Subcutaneous adipose tissue (tissue), 4 donors: ENCODE measurements around the gene ASB11. TPM values are rescaled to one million over a fixed set of nuclear protein-coding genes. Genes with fewer than 3 reads are reported as not detected.

Source experiments
- total RNA-seq, 4 donors: library from RNA; depleted of rRNA; stranded (reverse); fragments of >200 nt; gene quantifications; one replicate each; pipeline ENCODE4 v1.1.0, GENCODE V29; 2016
- TF ChIP-seq, protein P1 (sequence below): fragments of 450-650 bp; IDR thresholded peaks from one replicate; pipeline ENCODE4 v1.5.1; 2016; ENCODE audit warnings: low read depth, mild to moderate bottlenecking, control low read depth, antibody characterized with exemption, moderate library complexity

ASB11 gene
- total RNA-seq, 4 donors from 2014 or later: 0.33 TPM; not detected in 3

DNA sequence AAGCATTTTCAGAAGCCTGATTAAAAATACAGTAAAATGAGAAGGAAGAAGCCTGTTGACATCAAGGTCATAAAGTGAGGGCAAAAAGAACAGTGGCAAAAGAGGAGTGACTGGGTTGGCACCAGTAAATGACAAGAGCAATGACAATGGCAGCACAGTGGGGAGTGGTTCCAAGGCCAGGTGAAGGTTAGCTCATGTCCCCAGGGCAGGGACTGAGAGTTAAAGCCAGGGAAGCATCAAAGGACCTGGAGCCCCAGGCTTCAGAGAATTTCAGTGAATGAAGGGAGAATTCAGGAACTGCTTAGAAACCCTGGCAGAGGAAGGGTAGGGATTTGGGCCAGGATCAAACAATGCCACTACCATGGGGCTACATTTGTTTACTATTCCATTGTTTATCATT, 28.7 kb upstream of the ASB11 start:
- TF ChIP-seq, protein P1, sequence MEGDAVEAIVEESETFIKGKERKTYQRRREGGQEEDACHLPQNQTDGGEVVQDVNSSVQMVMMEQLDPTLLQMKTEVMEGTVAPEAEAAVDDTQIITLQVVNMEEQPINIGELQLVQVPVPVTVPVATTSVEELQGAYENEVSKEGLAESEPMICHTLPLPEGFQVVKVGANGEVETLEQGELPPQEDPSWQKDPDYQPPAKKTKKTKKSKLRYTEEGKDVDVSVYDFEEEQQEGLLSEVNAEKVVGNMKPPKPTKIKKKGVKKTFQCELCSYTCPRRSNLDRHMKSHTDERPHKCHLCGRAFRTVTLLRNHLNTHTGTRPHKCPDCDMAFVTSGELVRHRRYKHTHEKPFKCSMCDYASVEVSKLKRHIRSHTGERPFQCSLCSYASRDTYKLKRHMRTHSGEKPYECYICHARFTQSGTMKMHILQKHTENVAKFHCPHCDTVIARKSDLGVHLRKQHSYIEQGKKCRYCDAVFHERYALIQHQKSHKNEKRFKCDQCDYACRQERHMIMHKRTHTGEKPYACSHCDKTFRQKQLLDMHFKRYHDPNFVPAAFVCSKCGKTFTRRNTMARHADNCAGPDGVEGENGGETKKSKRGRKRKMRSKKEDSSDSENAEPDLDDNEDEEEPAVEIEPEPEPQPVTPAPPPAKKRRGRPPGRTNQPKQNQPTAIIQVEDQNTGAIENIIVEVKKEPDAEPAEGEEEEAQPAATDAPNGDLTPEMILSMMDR: no peak

GRCh38 chrX:15343075-15343476, 27.6 kb upstream of the ASB11 start:
- TF ChIP-seq, protein P1: no peak

- TF ChIP-seq, protein P1: no peak
These were observed 25.4 kb upstream of the ASB11 start for GRCh38 chrX:15340867-15341266.

DNA sequence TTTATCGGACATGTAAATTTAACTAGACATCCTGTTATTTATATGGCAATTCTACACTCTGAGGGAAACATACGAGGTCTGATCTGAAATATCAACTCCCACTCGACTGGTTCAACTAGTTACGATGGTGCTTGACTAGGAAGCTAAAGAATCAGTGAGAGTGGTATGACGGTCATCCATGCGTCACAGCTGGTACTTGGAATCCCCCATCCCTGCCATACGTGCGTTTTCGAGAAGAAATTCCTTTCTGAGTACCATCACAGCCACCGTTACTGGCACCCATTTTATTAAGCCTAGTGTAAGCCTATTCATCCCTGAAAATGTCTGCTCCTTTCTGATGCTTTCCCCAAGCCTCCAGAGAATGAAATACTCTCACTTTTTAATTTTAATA, 20.6 kb upstream of the ASB11 start:
- TF ChIP-seq, protein P1: no peak

DNA sequence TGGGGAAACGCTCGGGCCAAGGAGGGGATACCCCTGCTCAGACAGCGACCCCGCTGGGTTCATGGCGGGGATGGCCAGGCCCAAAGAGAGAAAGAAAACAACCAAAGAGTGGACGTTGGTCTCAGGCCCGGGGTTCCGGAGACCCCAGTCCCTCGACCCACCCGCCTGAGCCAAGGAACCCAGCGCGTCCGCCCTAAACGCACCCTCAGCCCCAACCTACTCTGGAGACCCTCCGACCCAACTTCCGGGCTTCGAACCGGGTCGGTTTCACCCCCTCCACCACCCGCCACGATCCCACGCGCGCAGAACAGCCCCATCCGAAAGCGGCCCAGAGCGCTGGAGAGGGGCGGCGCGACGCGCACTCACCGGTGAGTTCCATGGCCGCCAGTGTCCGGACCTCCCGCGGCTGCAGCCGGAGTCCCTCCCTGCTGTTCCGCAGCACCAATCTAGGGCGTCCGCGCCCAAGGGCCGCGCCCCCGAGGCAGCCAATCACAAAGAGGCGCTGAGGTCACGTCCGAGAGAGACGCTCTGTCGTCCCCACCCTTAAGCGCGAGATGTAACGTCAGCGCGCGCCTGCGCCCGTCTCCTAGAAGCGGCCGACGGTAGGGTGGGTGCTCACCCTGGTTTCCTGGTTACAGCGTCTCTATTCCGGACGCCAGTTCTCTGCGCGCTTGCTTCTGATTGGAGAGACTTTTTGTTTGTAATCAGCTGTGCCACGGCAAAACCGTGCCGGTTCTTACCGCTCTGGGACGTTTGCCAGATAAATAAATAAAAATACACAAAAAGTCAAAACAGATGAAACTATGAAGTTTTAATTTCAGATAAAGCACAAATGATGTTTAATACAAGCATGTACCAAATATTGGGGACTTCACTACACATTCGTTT, 19.9 kb upstream of the ASB11 start, which contains the start of gene PIGA:
PIGA (minus strand) TSS at position 389 of the 888 bp plus-strand sequence. CDS start 3,593 bp downstream, outside the sequence.
- TF ChIP-seq, protein P1: no peak

DNA sequence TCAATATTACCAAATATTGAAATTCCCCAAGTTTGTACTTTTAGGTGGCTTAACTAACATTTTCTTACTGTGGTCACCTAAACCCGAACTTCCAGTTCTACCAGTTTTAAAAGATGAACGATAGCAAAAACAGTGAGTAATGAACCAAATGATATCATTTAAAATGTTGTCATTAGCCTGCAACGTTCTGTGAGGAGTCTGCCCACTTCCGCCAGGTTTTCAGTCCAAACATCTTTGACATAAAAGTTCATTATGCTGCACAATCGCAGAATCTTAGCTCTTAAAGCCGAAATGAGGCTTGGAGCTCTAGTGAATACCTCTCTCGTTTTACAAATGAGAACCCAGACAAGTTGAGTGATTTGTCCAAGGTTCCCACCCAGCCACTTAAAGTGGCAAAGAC, 19.1 kb upstream of the ASB11 start:
- TF ChIP-seq, protein P1: no peak

- TF ChIP-seq, protein P1: no peak
These were observed 13.4 kb upstream of the ASB11 start for GRCh38 chrX:15328821-15329220.
